HepG2 (cell line): ENCODE results near the gene VEGFA. TPM values are rescaled to one million over a fixed set of nuclear protein-coding genes. Genes with fewer than 3 reads are reported as not detected.

Experiments
- AFF4 ChIP-seq: sonication (generic); formaldehyde crosslinking; IDR thresholded peaks from 2 replicates; pipeline ENCODE4 v1.4.0; 2020; ENCODE audit warnings: missing genetic modification reagents
- AGO2 ChIP-seq: fragments of 200-400 bp; formaldehyde crosslinking; optimal IDR thresholded peaks from 2 replicates; pipeline ENCODE3; 2017; ENCODE audit warnings: mild to moderate bottlenecking, low read depth, low read length, moderate library complexity
- DNMT1 ChIP-seq: sonication (generic); formaldehyde crosslinking; IDR thresholded peaks from 2 replicates; pipeline ENCODE4 v1.5.1; 2020; ENCODE audit warnings: mild to moderate bottlenecking, missing genetic modification reagents
- JARID2 ChIP-seq: sonication (generic); formaldehyde crosslinking; IDR thresholded peaks from 2 replicates; pipeline ENCODE4 v1.8.1; 2023; ENCODE audit warnings: missing genetic modification reagents, inconsistent platforms; ENCODE audit not compliant: insufficient replicate concordance
- MTERF4 ChIP-seq: sonication (generic); formaldehyde crosslinking; IDR thresholded peaks from 2 replicates; pipeline ENCODE4 v1.8.0; 2023; ENCODE audit warnings: mild to moderate bottlenecking, missing genetic modification reagents
- PAWR ChIP-seq: sonication (generic); formaldehyde crosslinking; IDR thresholded peaks from 2 replicates; pipeline ENCODE4 v1.4.0; 2020; ENCODE audit warnings: missing genetic modification reagents, mild to moderate bottlenecking, borderline replicate concordance
- PHF21A ChIP-seq: sonication (generic); formaldehyde crosslinking; IDR thresholded peaks from 2 replicates; pipeline ENCODE4 v1.5.0; 2020; ENCODE audit warnings: mild to moderate bottlenecking, missing genetic modification reagents
- PREB ChIP-seq: sonication (generic); formaldehyde crosslinking; IDR thresholded peaks from 2 replicates; pipeline ENCODE4 v1.4.0; 2020; ENCODE audit warnings: missing genetic modification reagents
- SYNCRIP ChIP-seq: fragments of 200-400 bp; formaldehyde crosslinking; IDR thresholded peaks from 2 replicates; pipeline ENCODE4 v1.6.1; 2018; ENCODE audit warnings: mild to moderate bottlenecking, low read depth, low read length; ENCODE audit not compliant: insufficient read depth
- TP53 ChIP-seq: sonication (generic); formaldehyde crosslinking; conservative IDR thresholded peaks from 2 replicates; pipeline ENCODE4 v1.4.0; 2020; ENCODE audit warnings: missing genetic modification reagents
- XRCC5 ChIP-seq: fragments of 200-400 bp; formaldehyde crosslinking; optimal IDR thresholded peaks from 2 replicates; pipeline ENCODE3; 2017; ENCODE audit warnings: mild to moderate bottlenecking, low read length
- ZNF10 ChIP-seq: sonication (generic); formaldehyde crosslinking; IDR thresholded peaks from 2 replicates; pipeline ENCODE4 v1.4.0; 2020; ENCODE audit warnings: mild to moderate bottlenecking, low read depth, missing genetic modification reagents, borderline replicate concordance
- ZNF253 ChIP-seq: sonication (generic); formaldehyde crosslinking; IDR thresholded peaks from 2 replicates; pipeline ENCODE4 v1.8.0; 2022; ENCODE audit warnings: mild to moderate bottlenecking, missing genetic modification reagents, borderline replicate concordance
- ZNF605 ChIP-seq: sonication (generic); formaldehyde crosslinking; IDR thresholded peaks from 2 replicates; pipeline ENCODE4 v1.8.0; 2022; ENCODE audit warnings: mild to moderate bottlenecking, missing genetic modification reagents
- ZNF790 ChIP-seq: sonication (generic); formaldehyde crosslinking; IDR thresholded peaks from 2 replicates; pipeline ENCODE4 v1.8.0; 2022; ENCODE audit warnings: missing genetic modification reagents, mild to moderate bottlenecking, borderline replicate concordance
- ZNF879 ChIP-seq: sonication (generic); formaldehyde crosslinking; IDR thresholded peaks from 2 replicates; pipeline ENCODE4 v1.8.1; 2023; ENCODE audit warnings: missing genetic modification reagents
- polyA plus RNA-seq, 8 experiments: library from polyadenylated mRNA; depleted of rRNA in 3 of 8; stranded (reverse) in 7 of 8; unstranded in 1 of 8; fragments of >200 nt; fragmentation: Illumina TruSeq in 4 of 8; extraction: Trizol in 4 of 8; gene quantifications; 2 replicates each; pipeline versions ENCODE4 v1.2.1 to v1.2.3, GENCODE V29; 2011 to 2016; ENCODE audit warnings: low read depth in 4 of 8, missing spikeins in 1 of 8, mixed read lengths in 1 of 8; ENCODE audit not compliant: insufficient read depth in 1 of 8
- total RNA-seq, 5 experiments: library from RNA; depleted of rRNA; stranded (reverse); fragments of >200 nt; fragmentation: Illumina TruSeq; extraction: Trizol; gene quantifications; 2 replicates each; pipeline ENCODE4 v1.2.3, GENCODE V29; 2016; ENCODE audit warnings: low read depth in 1 of 5
- TF ChIP-seq, protein P1 (sequence below): sonication (generic); formaldehyde crosslinking; IDR thresholded peaks from 2 replicates; pipeline ENCODE4 v1.4.0; 2020; ENCODE audit warnings: missing genetic modification reagents, borderline replicate concordance

The VEGFA gene
- total and polyA plus RNA-seq, 2 of the 13 experiments (the other 11 are each of a cell fraction or from before 2014, with no cell fraction given): 68.1 to 629 TPM

- TF ChIP-seq AFF4 (CRISPR knock-in tag) (no peak), ZNF605 (CRISPR knock-in tag) (no peak), ZNF879 (no peak), SYNCRIP (no peak), ZNF790 (CRISPR knock-in tag) (no peak), PREB (CRISPR knock-in tag) (no peak), PHF21A (CRISPR knock-in tag) (no peak), XRCC5 (no peak), TP53 (CRISPR knock-in tag) (no peak), ZNF10 (CRISPR knock-in tag) (no peak), DNMT1 (no peak), MTERF4 (peak; percentile 38; the same call in 1 of the 2 replicates), ZNF253 (CRISPR knock-in tag) (peak; percentile 51; the same call in 1 of the 2 replicates), PAWR (CRISPR knock-in tag) (no peak), AGO2 (no peak), JARID2 (CRISPR knock-in tag) (no peak)
- TF ChIP-seq, protein P1, sequence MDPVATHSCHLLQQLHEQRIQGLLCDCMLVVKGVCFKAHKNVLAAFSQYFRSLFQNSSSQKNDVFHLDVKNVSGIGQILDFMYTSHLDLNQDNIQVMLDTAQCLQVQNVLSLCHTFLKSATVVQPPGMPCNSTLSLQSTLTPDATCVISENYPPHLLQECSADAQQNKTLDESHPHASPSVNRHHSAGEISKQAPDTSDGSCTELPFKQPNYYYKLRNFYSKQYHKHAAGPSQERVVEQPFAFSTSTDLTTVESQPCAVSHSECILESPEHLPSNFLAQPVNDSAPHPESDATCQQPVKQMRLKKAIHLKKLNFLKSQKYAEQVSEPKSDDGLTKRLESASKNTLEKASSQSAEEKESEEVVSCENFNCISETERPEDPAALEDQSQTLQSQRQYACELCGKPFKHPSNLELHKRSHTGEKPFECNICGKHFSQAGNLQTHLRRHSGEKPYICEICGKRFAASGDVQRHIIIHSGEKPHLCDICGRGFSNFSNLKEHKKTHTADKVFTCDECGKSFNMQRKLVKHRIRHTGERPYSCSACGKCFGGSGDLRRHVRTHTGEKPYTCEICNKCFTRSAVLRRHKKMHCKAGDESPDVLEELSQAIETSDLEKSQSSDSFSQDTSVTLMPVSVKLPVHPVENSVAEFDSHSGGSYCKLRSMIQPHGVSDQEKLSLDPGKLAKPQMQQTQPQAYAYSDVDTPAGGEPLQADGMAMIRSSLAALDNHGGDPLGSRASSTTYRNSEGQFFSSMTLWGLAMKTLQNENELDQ (CRISPR knock-in tag): peak; percentile 39; the same call in 1 of the 2 replicates
These were observed 44.9 kb upstream of the VEGFA start (continued) for GRCh38 chr6:43724914-43725642.
